Measurements from ENCODE around the gene PIP4K2A.

- no peak for TF ChIP-seq CTCF (conservative IDR thresholded peaks at IDR 0.05)
- TF ChIP-seq EZH2 (IDR thresholded peaks at IDR 0.05; ENCODE audit: low read depth) = no peak
Observed at GRCh38 chr10:22677333-22677732, 37.0 kb downstream of the PIP4K2A start.
